Measurements from ENCODE around the gene GPR32. TPM values are rescaled to one million over a fixed set of nuclear protein-coding genes. Genes with fewer than 3 reads are reported as not detected.
"Not testable (repeated sequence)": the region's sequence is repeated elsewhere in the genome, so short reads cannot be mapped to it uniquely, and the experiment has no call there.

The GPR32 gene
- not detected in 2 replicates for total RNA-seq (2014; rRNA removed; shearing (Covaris generic))
- not detected in 2 replicates for polyA plus RNA-seq (2014; cell fraction: nucleus; rRNA removed)

GRCh38 chr19:50770164-50770563, at the start of gene GPR32:
Gene GPR32 (plus strand): TSS chr19:50770464. CDS start chr19:50770601, 137 bp downstream.
- DNase-seq (ENCODE audit: extremely low read depth, low read depth): not testable (repeated sequence)

- DNase-seq (ENCODE audit: extremely low read depth, low read depth): no peak
Observed at GRCh38 chr19:50720921-50721381, 49.3 kb upstream of the GPR32 start.

GRCh38 chr19:50721441-50722137, 48.7 kb upstream of the GPR32 start:
- no peak for DNase-seq (ENCODE audit: extremely low read depth, low read depth)

- no peak for DNase-seq (ENCODE audit: extremely low read depth, low read depth)
Observed at GRCh38 chr19:50722201-50723013, 47.9 kb upstream of the GPR32 start.

GRCh38 chr19:50723069-50723468, 47.2 kb upstream of the GPR32 start, which contains the start of gene CLEC11A:
Gene CLEC11A (plus strand): TSS chr19:50723364. CDS start chr19:50723526, 162 bp downstream.
- no peak for DNase-seq (ENCODE audit: extremely low read depth, low read depth)

GRCh38 chr19:50723735-50724521, 46.3 kb upstream of the GPR32 start:
- DNase-seq (ENCODE audit: extremely low read depth, low read depth): no peak

GRCh38 chr19:50724522-50725217, 45.6 kb upstream of the GPR32 start:
- DNase-seq (ENCODE audit: extremely low read depth, low read depth): peak; percentile 99

- no peak for DNase-seq (ENCODE audit: extremely low read depth, low read depth)
Observed at GRCh38 chr19:50725218-50725910, 44.9 kb upstream of the GPR32 start.

- DNase-seq (ENCODE audit: extremely low read depth, low read depth): no peak
Observed at GRCh38 chr19:50725911-50726230, 44.4 kb upstream of the GPR32 start.

GRCh38 chr19:50728084-50728737, 42.1 kb upstream of the GPR32 start:
- DNase-seq (ENCODE audit: extremely low read depth, low read depth): no peak

GRCh38 chr19:50729894-50730293, 40.4 kb upstream of the GPR32 start:
- no peak for DNase-seq (ENCODE audit: extremely low read depth, low read depth)

- no peak for DNase-seq (ENCODE audit: extremely low read depth, low read depth)
Observed at GRCh38 chr19:50735869-50736268, 34.4 kb upstream of the GPR32 start.

GRCh38 chr19:50736338-50736737, 33.9 kb upstream of the GPR32 start:
- no peak for DNase-seq (ENCODE audit: extremely low read depth, low read depth)

- no peak for DNase-seq (ENCODE audit: extremely low read depth, low read depth)
Observed at GRCh38 chr19:50739132-50739913, 30.9 kb upstream of the GPR32 start.

- no peak for DNase-seq (ENCODE audit: extremely low read depth, low read depth)
Observed at GRCh38 chr19:50739914-50740426, 30.3 kb upstream of the GPR32 start.

- no peak for DNase-seq (ENCODE audit: extremely low read depth, low read depth)
Observed at GRCh38 chr19:50741179-50741933, 28.9 kb upstream of the GPR32 start.

- DNase-seq (ENCODE audit: extremely low read depth, low read depth): no peak
Observed at GRCh38 chr19:50743537-50743936, 26.7 kb upstream of the GPR32 start.
